GOT3 (cell line): Measurements from ENCODE around the gene GPR15LG.
"Not testable (repeated sequence)": the region's sequence is repeated elsewhere in the genome, so short reads cannot be mapped to it uniquely, and the experiment has no call there.

Source experiments
- DNase-seq: peaks from one replicate; lab custom pipeline; 2025; ENCODE audit warnings: mixed read lengths; lab: John Stamatoyannopoulos, UW

GPR15LG gene

GRCh38 chr10:84166620-84167288 lies 6.8 kb upstream of the GPR15LG start:
- no peak for DNase-seq

DNA sequence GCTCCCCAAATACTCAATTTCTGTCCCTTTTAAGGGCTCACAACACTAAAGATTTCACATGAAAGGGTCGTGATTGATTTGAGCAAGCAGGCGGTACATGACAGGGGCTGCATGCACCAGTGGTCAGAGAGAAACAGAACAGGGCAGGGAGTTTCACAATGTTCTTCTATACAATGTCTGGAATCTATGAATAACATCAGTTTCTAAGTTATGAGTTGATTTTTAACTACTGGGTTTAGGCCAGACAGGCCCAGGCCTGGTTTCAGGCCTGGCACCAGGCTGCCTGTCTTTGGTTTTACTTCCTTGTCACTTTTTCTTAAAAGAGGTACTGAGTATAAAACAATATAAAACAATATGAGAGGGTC lies 6.3 kb upstream of the GPR15LG start:
- not testable (repeated sequence) for DNase-seq

DNA sequence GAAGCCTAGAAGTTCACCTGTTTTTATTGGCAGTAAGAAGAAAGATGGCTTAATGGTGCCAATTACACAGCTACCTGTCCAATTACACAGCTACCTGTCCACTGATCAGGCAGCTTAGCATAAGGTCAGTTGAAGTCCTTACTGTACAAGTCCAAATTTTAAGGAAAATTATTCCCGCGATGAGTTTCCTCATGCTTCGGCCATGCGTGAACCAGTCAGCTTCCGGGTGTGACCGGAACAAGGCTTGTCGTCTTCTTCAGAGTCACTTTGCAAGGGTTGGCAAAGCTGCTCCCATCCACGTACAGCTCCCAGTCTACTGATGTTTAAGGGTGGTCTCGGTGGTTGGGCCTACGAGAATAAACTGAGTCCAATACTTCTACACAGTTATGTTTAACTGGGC lies 5.2 kb upstream of the GPR15LG start:
- DNase-seq = not testable (repeated sequence)

GRCh38 chr10:84171237-84171636 lies 2.4 kb upstream of the GPR15LG start:
- DNase-seq = not testable (repeated sequence)

GRCh38 chr10:84171700-84172466 lies 1.7 kb upstream of the GPR15LG start:
- not testable (repeated sequence) for DNase-seq

DNA sequence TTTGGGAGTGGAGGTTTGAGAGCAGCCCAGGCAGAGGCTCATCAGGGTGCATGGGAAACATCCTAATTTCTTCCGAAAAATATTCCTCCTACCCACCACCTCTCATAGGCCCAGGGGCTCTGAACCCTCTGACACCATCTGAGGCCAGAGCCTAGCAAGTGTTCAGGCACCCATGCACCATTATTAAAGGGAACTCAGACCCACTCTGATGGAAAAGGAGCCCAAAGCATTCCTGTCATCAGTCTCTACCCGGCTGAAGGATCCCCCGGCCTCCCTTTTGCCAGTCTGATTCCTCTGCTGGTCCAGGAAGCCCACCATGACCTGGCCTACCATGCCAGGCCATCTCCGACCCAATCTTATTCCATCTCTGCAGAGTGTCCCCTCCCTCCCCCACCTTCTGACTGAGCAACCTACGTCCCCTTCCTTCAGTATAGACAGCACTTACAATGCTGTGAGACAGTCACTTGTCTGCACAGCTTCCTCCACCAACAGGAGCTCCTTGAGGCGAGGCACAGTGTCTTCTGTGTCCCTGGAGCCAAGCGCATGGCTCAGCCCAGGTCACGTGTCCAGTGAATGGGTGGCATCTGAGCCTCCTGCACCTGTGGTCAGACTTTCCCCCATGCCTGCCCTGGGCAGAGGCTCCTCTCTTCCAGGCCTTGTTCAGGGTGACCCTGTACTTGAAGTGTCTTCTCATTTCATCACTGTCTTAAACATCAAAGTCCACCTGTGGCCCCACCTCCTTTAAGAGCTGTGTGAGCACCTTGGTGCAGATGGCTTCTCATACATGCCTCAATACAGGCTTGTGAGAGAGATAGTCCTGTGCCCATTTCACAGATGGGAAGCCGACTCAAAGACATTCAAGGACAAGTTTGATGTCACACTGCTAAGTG lies 889 bp upstream of the GPR15LG start:
- no peak for DNase-seq

DNA sequence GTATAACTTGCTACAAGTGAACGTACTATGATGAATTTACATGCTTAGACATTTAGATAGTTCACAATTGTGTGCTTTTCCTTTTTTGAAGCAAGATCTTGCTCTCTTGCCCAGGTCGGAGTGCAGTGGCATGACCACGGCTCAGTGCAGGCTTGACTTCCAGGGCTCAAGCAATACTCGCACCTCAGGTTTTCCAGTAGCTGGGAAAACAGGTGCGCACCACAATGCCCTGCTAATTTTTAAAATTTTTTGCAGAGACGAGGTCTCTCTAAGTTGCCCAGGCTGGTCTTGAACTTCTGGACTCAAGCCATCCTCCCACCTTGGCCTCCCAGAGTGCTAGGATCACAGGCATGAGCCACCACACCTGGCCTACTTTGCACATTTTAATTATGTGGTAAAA lies 1.8 kb downstream of the GPR15LG start:
- DNase-seq = no peak

- no peak for DNase-seq
Measured at GRCh38 chr10:84176351-84176750, 2.8 kb downstream of the GPR15LG start.

GRCh38 chr10:84176836-84177474 lies 3.4 kb downstream of the GPR15LG start:
- DNase-seq = no peak

GRCh38 chr10:84177541-84178141 lies 4.0 kb downstream of the GPR15LG start:
- DNase-seq = no peak

DNA sequence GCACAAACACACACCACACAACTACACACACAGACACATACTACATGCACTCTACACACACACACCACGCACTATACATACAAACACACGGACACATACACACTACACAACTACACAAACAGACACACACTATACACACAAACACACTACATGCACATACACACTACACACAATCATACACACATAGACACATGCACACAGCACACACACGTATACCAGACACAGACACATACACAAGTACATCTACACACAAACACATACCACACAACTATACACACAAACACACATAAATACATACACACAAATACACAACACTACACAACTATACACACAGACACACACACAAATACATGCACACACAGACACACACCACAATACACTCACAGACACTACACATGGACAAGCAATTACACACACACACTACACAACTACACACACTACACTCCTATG lies 4.6 kb downstream of the GPR15LG start:
- no peak for DNase-seq

DNA sequence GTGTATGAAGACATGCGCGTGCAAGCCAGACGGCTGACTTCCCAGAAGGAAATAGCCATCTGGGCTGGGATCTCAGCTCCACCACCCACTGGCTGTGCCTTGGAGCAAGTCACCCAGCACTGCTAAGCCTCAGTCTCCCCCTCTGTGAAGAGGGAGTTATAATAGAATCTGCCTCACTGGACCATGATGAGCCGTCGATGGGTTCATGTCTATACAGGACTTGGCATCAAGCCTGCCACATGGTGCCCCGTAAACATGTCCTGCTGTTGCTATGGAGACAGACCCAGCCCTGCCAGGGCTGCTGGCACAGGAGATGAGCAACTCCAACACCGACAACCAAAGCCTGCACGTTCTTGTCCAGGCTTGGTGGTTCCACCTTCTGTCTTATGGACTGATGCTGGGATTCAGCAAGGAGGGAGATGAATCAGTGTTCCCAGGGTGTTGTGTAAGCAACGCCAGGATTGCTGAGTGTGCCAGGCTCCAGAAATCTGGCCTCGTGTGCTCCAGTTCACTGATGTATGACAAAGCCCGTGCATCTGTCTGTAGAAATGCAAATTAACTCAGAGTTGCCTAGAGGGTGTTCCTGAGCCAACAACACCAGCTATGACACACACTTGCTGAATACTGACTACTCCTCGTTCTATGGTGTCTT lies 5.6 kb downstream of the GPR15LG start:
- no peak for DNase-seq

GRCh38 chr10:84180386-84180785 lies 6.8 kb downstream of the GPR15LG start:
- DNase-seq = not testable (repeated sequence)

DNA sequence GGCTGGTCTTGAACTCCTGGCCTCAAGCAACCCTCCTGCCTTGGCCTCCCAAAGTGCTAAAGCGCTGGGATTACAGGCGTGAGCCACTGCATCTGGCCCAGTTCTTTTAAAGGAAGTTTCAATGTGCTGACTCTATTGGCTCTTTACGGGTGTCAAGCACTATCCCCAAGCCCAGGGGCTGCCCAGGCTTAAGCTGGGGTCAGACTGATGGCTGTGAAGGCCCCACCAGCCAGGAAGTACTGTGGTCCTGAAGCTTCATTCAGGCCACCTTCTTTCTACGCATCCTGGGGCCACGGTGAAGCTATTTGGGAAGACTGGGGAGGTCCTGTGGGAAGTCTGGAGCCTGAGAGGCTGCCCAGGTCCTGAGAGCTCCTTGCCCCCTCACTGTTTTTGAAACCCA lies 8.0 kb downstream of the GPR15LG start:
- DNase-seq = no peak

GRCh38 chr10:84184517-84184916 lies 10.9 kb downstream of the GPR15LG start:
- no peak for DNase-seq

- DNase-seq = no peak
Measured at GRCh38 chr10:84185526-84186175, 12.1 kb downstream of the GPR15LG start.

- no peak for DNase-seq
Measured at GRCh38 chr10:84188815-84189214, 15.2 kb downstream of the GPR15LG start.

DNA sequence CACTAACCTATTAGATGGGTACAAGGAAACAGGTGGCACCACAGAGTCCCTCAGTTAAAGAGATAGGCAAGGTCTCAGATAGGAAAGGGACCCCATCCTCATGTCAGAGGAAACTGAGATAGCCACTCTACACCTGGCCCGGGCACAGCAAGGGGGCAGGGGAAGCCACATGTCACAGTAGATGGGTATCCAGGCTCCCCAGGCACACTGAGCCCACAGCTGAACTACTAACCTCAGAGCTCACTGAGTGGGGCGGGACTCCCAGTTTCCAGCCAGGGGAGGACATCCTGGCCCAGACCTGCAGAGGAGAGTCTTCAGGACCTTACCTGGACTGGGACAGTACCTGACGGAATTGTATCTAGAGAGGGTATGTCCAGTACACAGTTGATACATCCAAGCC lies 17.0 kb downstream of the GPR15LG start:
- no peak for DNase-seq

GRCh38 chr10:84191106-84191505 lies 17.5 kb downstream of the GPR15LG start:
- no peak for DNase-seq

- DNase-seq = no peak
Measured at GRCh38 chr10:84193327-84193726, 19.7 kb downstream of the GPR15LG start.
